MCF 10A (cell line): Measurements from ENCODE around the gene RAB10. TPM values are rescaled to one million over a fixed set of nuclear protein-coding genes. Genes with fewer than 3 reads are reported as not detected.
"Not testable (repeated sequence)": the region's sequence is repeated elsewhere in the genome, so short reads cannot be mapped to it uniquely, and the experiment has no call there.

Source experiments
- BruUV-seq: library from RNA; stranded (reverse); fragments of 400-500 nt; replicated peaks from 2 replicates; lab custom pipeline; 2021; lab: Mats Ljungman, UMichigan
- CTCF ChIA-PET: fragments of 300-600 bp; sonication (Branson Sonifier 250); formaldehyde crosslinking; extraction: SDS; loops from one replicate; lab custom pipeline; 2021; ENCODE audit warnings: antibody characterized with exemption, inconsistent platforms; lab: Yijun Ruan, JAX
- POLR2A ChIA-PET: fragments of 300-600, 350-650 bp; sonication (Branson Sonifier 250); formaldehyde crosslinking; extraction: SDS; loops from one replicate; lab custom pipeline; 2020; ENCODE audit warnings: antibody characterized with exemption, inconsistent platforms; lab: Yijun Ruan, JAX
- DNase-seq: peaks from one replicate; pipeline ENCODE4 v3.0.0-alpha.2; 2018; ENCODE audit not compliant: unreplicated experiment
- H3K27ac Mint-ChIP-seq: one replicate; pipeline ENCODE4 v1.8.0; 2022; ENCODE audit warnings: mild to moderate bottlenecking, low read depth, mixed read lengths; ENCODE audit not compliant: unreplicated experiment
- H3K27me3 Mint-ChIP-seq: one replicate; pipeline ENCODE4 v1.8.0; 2022; ENCODE audit warnings: mixed read lengths; ENCODE audit not compliant: insufficient read depth, unreplicated experiment
- H3K36me3 Mint-ChIP-seq: one replicate; pipeline ENCODE4 v1.8.0; 2022; ENCODE audit warnings: mild to moderate bottlenecking, moderate library complexity, mixed read lengths; ENCODE audit not compliant: insufficient read depth, unreplicated experiment
- H3K4me1 Mint-ChIP-seq: one replicate; pipeline ENCODE4 v1.8.0; 2022; ENCODE audit warnings: mixed read lengths; ENCODE audit not compliant: insufficient read depth, unreplicated experiment
- H3K4me3 Mint-ChIP-seq: one replicate; pipeline ENCODE4 v1.8.0; 2022; ENCODE audit warnings: mild to moderate bottlenecking, moderate library complexity, mixed read lengths; ENCODE audit not compliant: unreplicated experiment
- H3K9me3 Mint-ChIP-seq: one replicate; pipeline ENCODE4 v1.8.0; 2022; ENCODE audit warnings: mixed read lengths; ENCODE audit not compliant: unreplicated experiment
- CTCF ChIP-seq: fragments of 200-600 bp; IDR thresholded peaks from one replicate; pipeline ENCODE4 v1.8.0; 2022; ENCODE audit warnings: antibody characterized with exemption, mild to moderate bottlenecking; ENCODE audit not compliant: unreplicated experiment
- intact Hi-C: fragments of 100-400 bp; cut with micrococcal nuclease; formaldehyde crosslinking; loops from 2 replicates; pipeline ENCODE4 v1.14.1; 2022
- total RNA-seq: library from RNA; stranded (reverse); gene quantifications from 2 replicates; pipeline ENCODE4 v1.2.3, GENCODE V29; 2022

RAB10 gene
- total RNA-seq, 1 experiment from 2014 or later, result 147 TPM

GRCh38 chr2:26011990-26012856 is 21.7 kb upstream of the RAB10 start:
- H3K4me1 Mint-ChIP-seq, result peaks cover 30% of the 10 kb centered on the region
- peak overlapping the region; percentile 72 for H3K27ac Mint-ChIP-seq
- CTCF ChIA-PET, result interaction anchor here (0.6 to 1.3 kb wide), 3 partner anchors 9 to 28 kb away, joined by 3 read pairs; partner anchors contain the start of gene RAB10
- no peaks in the 10 kb centered on the region for H3K36me3 Mint-ChIP-seq
- peak overlapping the region; percentile 4 for H3K4me3 Mint-ChIP-seq
- no peaks in the 10 kb centered on the region for H3K27me3 Mint-ChIP-seq
- TF ChIP-seq CTCF, result no peak
- no peak for DNase-seq
- POLR2A ChIA-PET, result interaction anchor here (0.6 to 5.9 kb wide), 10 partner anchors 8 to 263 kb away, joined by 3 to 192 read pairs (median 3); partner anchors contain the start of genes HADHA, HADHB and RAB10
- no peaks in the 10 kb centered on the region for H3K9me3 Mint-ChIP-seq
- intact Hi-C loops, result no loop called here
- no TSS peak for BruUV-seq

- POLR2A ChIA-PET, result interaction anchor here (0.6 to 13.2 kb wide), 2 partner anchors 20 to 77 kb away, joined by 3 to 250 read pairs; partner anchors contain the start of gene RAB10
- Mint-ChIP-seq H3K9me3 (no peaks in the 10 kb centered on the region), H3K4me3 (no peak overlapping the region), H3K4me1 (peaks cover 40% of the 10 kb centered on the region), H3K36me3 (no peaks in the 10 kb centered on the region), H3K27me3 (no peaks in the 10 kb centered on the region), H3K27ac (no peak overlapping the region)
- BruUV-seq, result no TSS peak
- CTCF ChIA-PET, result interaction anchor here (0.6 kb wide), 1 partner anchor 14 kb away, joined by 4 read pairs; no protein-coding TSS in a partner anchor
- intact Hi-C loops, result no loop called here
- TF ChIP-seq CTCF, result no peak
- no peak for DNase-seq
Observed at GRCh38 chr2:26013668-26014067, 20.2 kb upstream of the RAB10 start.

GRCh38 chr2:26016012-26016705 is 17.7 kb upstream of the RAB10 start:
- ChIA-PET POLR2A (interaction anchor here (0.6 to 13.2 kb wide), 7 partner anchors 8 to 133 kb away, joined by 3 to 250 read pairs (median 13); partner anchors contain the start of gene RAB10), CTCF (interaction anchor here (0.6 to 1.6 kb wide), 5 partner anchors 8 to 110 kb away, joined by 3 to 6 read pairs (median 3); partner anchors contain the start of gene RAB10)
- no peaks in the 10 kb centered on the region for H3K36me3 Mint-ChIP-seq
- no TSS peak for BruUV-seq
- peaks cover 37% of the 10 kb centered on the region for H3K4me1 Mint-ChIP-seq
- DNase-seq, result no peak
- no peaks in the 10 kb centered on the region for H3K27me3 Mint-ChIP-seq
- no peaks in the 10 kb centered on the region for H3K9me3 Mint-ChIP-seq
- intact Hi-C loops, result no loop called here
- H3K27ac Mint-ChIP-seq, result no peak overlapping the region
- H3K4me3 Mint-ChIP-seq, result no peak overlapping the region
- no peak for TF ChIP-seq CTCF

GRCh38 chr2:26016706-26017045 is 17.2 kb upstream of the RAB10 start:
- H3K9me3 Mint-ChIP-seq, BruUV-seq, H3K27me3 Mint-ChIP-seq, intact Hi-C loops, H3K36me3 Mint-ChIP-seq, DNase-seq, H3K4me3 Mint-ChIP-seq, H3K27ac Mint-ChIP-seq: not testable (repeated sequence)
- H3K4me1 Mint-ChIP-seq, result peaks cover 35% of the 10 kb centered on the region
- CTCF ChIA-PET, result interaction anchor here (0.6 to 1.6 kb wide), 5 partner anchors 9 to 589 kb away, joined by 3 to 6 read pairs (median 4); partner anchors contain the start of gene RAB10
- POLR2A ChIA-PET, result interaction anchor here (0.6 to 13.2 kb wide), 5 partner anchors 8 to 133 kb away, joined by 3 to 250 read pairs (median 15); partner anchors contain the start of gene RAB10
